OCI-M2 (cell line): ENCODE data around the gene PNKD.
"Not testable (repeated sequence)": the region's sequence is repeated elsewhere in the genome, so short reads cannot be mapped to it uniquely, and the experiment has no call there.

Source experiments
- DNase-seq: peaks from one replicate; lab custom pipeline; 2025; ENCODE audit not compliant: unreplicated experiment; lab: John Stamatoyannopoulos, UW

The PNKD gene

GRCh38 chr2:218314764-218315163 is 44.4 kb downstream of the PNKD start:
- not testable (repeated sequence) for DNase-seq

- DNase-seq, result no peak
These were observed 45.1 kb downstream of the PNKD start for GRCh38 chr2:218315397-218315796.

- no peak for DNase-seq
These were observed 46.9 kb downstream of the PNKD start for GRCh38 chr2:218317303-218317630.

GRCh38 chr2:218317835-218318234 is 47.5 kb downstream of the PNKD start:
- no peak for DNase-seq

GRCh38 chr2:218318241-218318640 is 47.9 kb downstream of the PNKD start:
- no peak for DNase-seq

GRCh38 chr2:218319813-218320365 is 49.6 kb downstream of the PNKD start:
- DNase-seq, result no peak

GRCh38 chr2:218320704-218321336 is 50.5 kb downstream of the PNKD start:
- DNase-seq, result no peak

GRCh38 chr2:218322768-218323525 is 52.6 kb downstream of the PNKD start:
- peak; percentile 28 for DNase-seq

- no peak for DNase-seq
These were observed 53.5 kb downstream of the PNKD start for GRCh38 chr2:218323526-218324472.

- no peak for DNase-seq
These were observed 55.3 kb downstream of the PNKD start for GRCh38 chr2:218325566-218326160.

- DNase-seq, result no peak
These were observed 56.0 kb downstream of the PNKD start for GRCh38 chr2:218326315-218326714.

GRCh38 chr2:218327451-218328210 is 57.3 kb downstream of the PNKD start:
- no peak for DNase-seq

- DNase-seq, result no peak
These were observed 58.0 kb downstream of the PNKD start for GRCh38 chr2:218328294-218328693.

- DNase-seq, result no peak
These were observed 58.9 kb downstream of the PNKD start for GRCh38 chr2:218329027-218329825.

- no peak for DNase-seq
These were observed 59.7 kb downstream of the PNKD start for GRCh38 chr2:218329826-218330593.

- DNase-seq, result no peak
These were observed 61.4 kb downstream of the PNKD start for GRCh38 chr2:218331745-218332144.

GRCh38 chr2:218332288-218332687 is 62.0 kb downstream of the PNKD start:
- DNase-seq, result no peak

- DNase-seq, result peak; percentile 47
These were observed 62.8 kb downstream of the PNKD start for GRCh38 chr2:218332920-218333645.
